Amniotic stem cell (primary cell): ENCODE measurements around the gene PSAP.

Experiments
- DNase-seq: peaks from one replicate; lab custom pipeline; 2025; lab: John Stamatoyannopoulos, UW

The PSAP gene

GRCh38 chr10:71766717-71767419 lies 84.2 kb downstream of the PSAP start:
- DNase-seq: peak; percentile 74
